Stomach (tissue), 9 donors: ENCODE measurements around the gene STK39. TPM values are rescaled to one million over a fixed set of nuclear protein-coding genes. Genes with fewer than 3 reads are reported as not detected.

Experiments used
- DNase-seq, 2 donors: peaks; one replicate each; pipeline versions ENCODE4 v3.0.0 to v3.0.0-alpha.2; 2013 to 2019
- H3K27ac ChIP-seq, 5 donors: fragments of 200-600 bp in 4 of 5; sonication (generic) in 4 of 5; one replicate each; pipeline ENCODE4 v1.5.1; 2013 to 2019; ENCODE audit warnings: mild to moderate bottlenecking in 1 of 5, moderate library complexity in 1 of 5
- H3K27me3 ChIP-seq, 3 donors: fragments of 200-600 bp; sonication (generic); one replicate each; pipeline ENCODE4 v1.5.1; 2017 to 2019; ENCODE audit warnings: mixed run types in 1 of 3
- H3K36me3 ChIP-seq, 4 donors: fragments of 200-600 bp; sonication (generic); 1 replicate in 3 of 4; 2 replicates in 1 of 4; pipeline ENCODE4 v1.5.1; 2016 to 2019
- H3K4me1 ChIP-seq, 4 donors: fragments of 200-600 bp; sonication (generic); one replicate each; pipeline ENCODE4 v1.5.1; 2016 to 2019
- H3K4me3 ChIP-seq, 4 donors: fragments of 200-600 bp; sonication (generic) in 3 of 4; one replicate each; pipeline ENCODE4 v1.5.1; 2016 to 2019; ENCODE audit warnings: mild to moderate bottlenecking in 1 of 4
- H3K9me3 ChIP-seq, 4 donors: fragments of 200-600 bp; sonication (generic); one replicate each; pipeline ENCODE4 v1.5.1; 2016 to 2019
- CTCF ChIP-seq, 7 experiments: fragments of 450-650 bp in 4 of 7; fragments of 200-600 bp in 3 of 7; sonication (generic) in 3 of 7; IDR thresholded peaks; one replicate each; pipeline ENCODE4 v1.5.1; 2016 to 2019; ENCODE audit warnings: antibody characterized with exemption in 7 of 7, control low read depth in 2 of 7, mild to moderate bottlenecking in 1 of 7
- EP300 ChIP-seq: sonication (generic); formaldehyde crosslinking; IDR thresholded peaks from one replicate; pipeline ENCODE4 v1.6.1; 2017; ENCODE audit warnings: antibody characterized with exemption
- POLR2A ChIP-seq, 4 donors: fragments of 450-650 bp; IDR thresholded peaks; one replicate each; pipeline ENCODE4 v1.6.1; 2016; ENCODE audit warnings: antibody characterized with exemption in 4 of 4, control low read depth in 2 of 4, mild to moderate bottlenecking in 1 of 4, moderate library complexity in 1 of 4
- POLR2AphosphoS5 ChIP-seq, 3 donors: sonication (generic); formaldehyde crosslinking; IDR thresholded peaks; one replicate each; pipeline ENCODE4 v1.6.1; 2016; ENCODE audit warnings: antibody characterized with exemption in 3 of 3
- WGBS, 5 donors: extraction: QIAGEN DNeasy Blood & Tissue Kit in 3 of 5; methylation state at CpG; one replicate each; pipeline versions ENCODE4 v1.1.5 to v1.1.7; 2013 to 2018; 5-methylcytosine and 5-hydroxymethylcytosine counted together
- intact Hi-C: fragments of 100-400 bp; cut with DNase I; formaldehyde crosslinking; loops from one replicate; pipeline ENCODE4 v1.15.1; 2023; ENCODE audit warnings: low total_unique reads
- polyA plus RNA-seq, 3 donors: library from polyadenylated mRNA; stranded (reverse); fragments of 200-250 nt; gene quantifications; one replicate each; pipeline ENCODE4 v1.2.3, GENCODE V29; 2013
- total RNA-seq, 5 donors: library from RNA; depleted of rRNA; stranded (reverse); fragments of >200 nt; gene quantifications; one replicate each; pipeline versions ENCODE4 v1.1.0 to v1.2.3, GENCODE V29; 2014 to 2016
- donor health status: healthy with polysubstance abuse.
- donor health status: Bipolar disorder and iron deficiency.
- donor health status: healthy.

STK39 gene
- total and polyA plus RNA-seq, 8 donors, result 18.3 to 60.7 (median 33.3) TPM

GRCh38 chr2:167962436-167963226, 284.8 kb downstream of the STK39 start:
- H3K36me3 ChIP-seq, result peaks cover 11 to 40% (median 25%) of the 10 kb centered on the region in 4 donors
- H3K27me3 ChIP-seq, result no peaks in the 10 kb centered on the region
- WGBS, 5 donors, result 82 to 88% (median 85%) methylated on average over 10 of the region's 10 CpGs
- no peak overlapping the region for H3K27ac ChIP-seq
- no peaks in the 10 kb centered on the region for H3K9me3 ChIP-seq
- H3K4me3 ChIP-seq, result no peak overlapping the region
- no peak for DNase-seq
- intact Hi-C loops, result loop anchor here (10.0 kb wide), 1 partner anchor 152 kb away; no protein-coding TSS in a partner anchor
- TF ChIP-seq POLR2A (IDR thresholded peaks at IDR 0.05) (no peak), POLR2AphosphoS5 (IDR thresholded peaks at IDR 0.05) (no peak), EP300 (no peak), CTCF (IDR thresholded peaks at IDR 0.05) (no peak)
- H3K4me1 ChIP-seq, result peaks cover 0 to 11% (median 4%) of the 10 kb centered on the region in 4 donors

GRCh38 chr2:167961536-167962048, 285.8 kb downstream of the STK39 start:
- H3K4me3 ChIP-seq, result no peak overlapping the region
- no peak overlapping the region for H3K27ac ChIP-seq
- WGBS, 5 donors, result 93 to 98% (median 95%) methylated on average over 3 of the region's 3 CpGs
- peaks cover 0 to under 1% (median 0%) of the 10 kb centered on the region in 4 donors for H3K4me1 ChIP-seq
- no peaks in the 10 kb centered on the region for H3K9me3 ChIP-seq
- no peak for DNase-seq
- H3K27me3 ChIP-seq, result no peaks in the 10 kb centered on the region
- TF ChIP-seq POLR2AphosphoS5 (IDR thresholded peaks at IDR 0.05) (no peak), EP300 (no peak), CTCF (IDR thresholded peaks at IDR 0.05) (no peak), POLR2A (IDR thresholded peaks at IDR 0.05) (no peak)
- peaks cover 11 to 44% (median 25%) of the 10 kb centered on the region in 4 donors for H3K36me3 ChIP-seq
- intact Hi-C loops, result loop anchor here (10.0 kb wide), 1 partner anchor 153 kb away; no protein-coding TSS in a partner anchor

GRCh38 chr2:167960089-167960747, 287.2 kb downstream of the STK39 start:
- H3K36me3 ChIP-seq, result peaks cover 11 to 49% (median 27%) of the 10 kb centered on the region in 4 donors
- H3K27ac ChIP-seq, result no peak overlapping the region
- H3K9me3 ChIP-seq, result no peaks in the 10 kb centered on the region
- WGBS, 5 donors, result 74 to 83% (median 78%) methylated on average over 9 of the region's 9 CpGs
- H3K27me3 ChIP-seq, result no peaks in the 10 kb centered on the region
- H3K4me3 ChIP-seq, result no peak overlapping the region
- no peak for DNase-seq
- intact Hi-C loops, result loop anchor here (10.0 kb wide), 1 partner anchor 155 kb away; no protein-coding TSS in a partner anchor
- no peaks in the 10 kb centered on the region for H3K4me1 ChIP-seq
- no peak for TF ChIP-seq POLR2AphosphoS5 (IDR thresholded peaks at IDR 0.05)
- no peak for TF ChIP-seq EP300
- no peak for TF ChIP-seq CTCF (IDR thresholded peaks at IDR 0.05)
- TF ChIP-seq POLR2A (IDR thresholded peaks at IDR 0.05), result no peak

GRCh38 chr2:167957662-167958061, 289.7 kb downstream of the STK39 start:
- Histone ChIP-seq H3K9me3 (no peaks in the 10 kb centered on the region), H3K4me3 (no peak overlapping the region), H3K27ac (no peak overlapping the region), H3K36me3 (peaks cover 5 to 41% (median 21%) of the 10 kb centered on the region in 4 donors), H3K4me1 (no peaks in the 10 kb centered on the region), H3K27me3 (no peaks in the 10 kb centered on the region)
- TF ChIP-seq EP300 (no peak), CTCF (IDR thresholded peaks at IDR 0.05) (no peak), POLR2A (IDR thresholded peaks at IDR 0.05) (no peak), POLR2AphosphoS5 (IDR thresholded peaks at IDR 0.05) (no peak)
- intact Hi-C loops, result no loop called here
- 93 to 98% (median 96%) methylated on average over 2 of the region's 2 CpGs for WGBS, 5 donors
- DNase-seq, result no peak
